Measurements from ENCODE around the gene SCRT2. TPM values are rescaled to one million over a fixed set of nuclear protein-coding genes. Genes with fewer than 3 reads are reported as not detected.
A peak's percentile ranks its signal among the peaks of the same experiment; 100 is the strongest.

Gene SCRT2
- total and polyA plus RNA-seq, 2 of the 8 experiments (the other 6 are each of a cell fraction or from before 2014, with no cell fraction given), result 0.12 to 0.34 TPM

DNA sequence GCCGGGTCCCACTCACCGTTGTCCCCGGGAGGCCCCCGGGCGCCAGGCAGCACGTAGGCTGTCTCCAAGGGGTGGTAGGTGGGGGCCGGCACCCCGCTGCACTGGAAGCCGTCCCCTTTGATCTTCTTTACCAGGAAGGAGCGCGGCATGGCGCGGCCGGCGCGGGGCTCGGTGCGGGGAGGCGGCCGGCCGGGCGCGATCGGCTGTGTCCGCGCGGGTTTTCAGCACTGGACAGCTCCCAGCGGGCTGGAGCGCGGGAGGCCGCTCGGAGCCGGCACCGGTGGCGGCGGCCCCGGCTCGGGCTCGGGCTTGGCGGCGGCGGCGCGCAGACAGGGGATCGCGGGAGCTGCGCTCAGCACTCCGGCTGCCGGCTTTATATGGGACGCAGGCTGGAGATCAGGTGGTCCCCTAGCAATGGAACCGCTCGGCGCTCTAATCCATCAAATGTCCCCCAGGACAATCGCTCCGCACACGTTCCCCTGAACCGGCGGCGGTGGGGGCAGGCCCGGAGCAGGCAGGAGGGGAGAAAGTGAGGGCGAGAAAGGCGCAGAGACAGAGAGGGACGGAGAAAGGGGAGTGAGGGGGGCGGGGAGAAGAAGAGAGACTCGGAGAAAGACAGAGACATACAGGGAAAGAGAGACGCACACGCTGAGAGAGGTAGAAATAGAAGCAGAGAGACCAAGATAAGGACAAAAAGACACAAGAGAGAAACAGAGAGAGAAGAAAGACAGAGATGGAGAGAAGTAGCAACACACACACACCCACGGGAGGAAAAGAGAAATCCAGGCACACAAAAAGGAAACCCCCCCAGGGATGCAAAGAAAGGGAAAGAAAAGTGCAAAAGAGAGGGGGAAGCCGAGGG lies at the start of gene SCRT2 (continued):
- TF ChIP-seq KDM5A (IDR thresholded peaks at IDR 0.05; ENCODE audit: low read length) (no peak), EZH2 (IDR thresholded peaks at IDR 0.05; ENCODE audit: low read depth, low read length, severe bottlenecking) (peak; percentile 56), TCF12 (IDR thresholded peaks at IDR 0.05; ENCODE audit: low read depth, low read length) (0 out of 2 replicates have a peak, but pooled peaks have one; percentile 38), RXRA (IDR thresholded peaks at IDR 0.05; ENCODE audit: insufficient read depth, low read depth, low read length) (no peak), POLR2A (IDR thresholded peaks at IDR 0.05; ENCODE audit: control extremely low read depth in 1 of 2, low read depth in 2 of 2, low read length in 2 of 2) (no peak), ZNF274 (IDR thresholded peaks at IDR 0.05; ENCODE audit: borderline replicate concordance, extremely low read depth, low read length) (no peak), RFX5 (IDR thresholded peaks at IDR 0.05; ENCODE audit: borderline replicate concordance, low read depth, low read length) (no peak), CREB1 (IDR thresholded peaks at IDR 0.05) (no peak), HDAC6 (IDR thresholded peaks at IDR 0.05; ENCODE audit: low read depth, low read length) (no peak), POLR2AphosphoS5 (IDR thresholded peaks at IDR 0.05; ENCODE audit: low read depth, low read length) (no peak), HDAC2 (IDR thresholded peaks at IDR 0.05; ENCODE audit: borderline replicate concordance in 1 of 2, low read depth in 2 of 2, low read length in 2 of 2) (peak; percentile 71 to 81; a peak in 2 of 4 replicates), GTF2F1 (IDR thresholded peaks at IDR 0.05; ENCODE audit: borderline replicate concordance, low read depth, low read length) (no peak), YY1 (IDR thresholded peaks at IDR 0.05; ENCODE audit: low read depth, low read length) (no peak), TAF1 (IDR thresholded peaks at IDR 0.05; ENCODE audit: low read depth, low read length) (no peak), CTBP2 (IDR thresholded peaks at IDR 0.05; ENCODE audit: borderline replicate concordance, insufficient read depth, insufficient read length, low read length) (no peak), CEBPB (IDR thresholded peaks at IDR 0.05; ENCODE audit: low read depth, low read length) (no peak)
- TF ChIP-seq, protein P1, sequence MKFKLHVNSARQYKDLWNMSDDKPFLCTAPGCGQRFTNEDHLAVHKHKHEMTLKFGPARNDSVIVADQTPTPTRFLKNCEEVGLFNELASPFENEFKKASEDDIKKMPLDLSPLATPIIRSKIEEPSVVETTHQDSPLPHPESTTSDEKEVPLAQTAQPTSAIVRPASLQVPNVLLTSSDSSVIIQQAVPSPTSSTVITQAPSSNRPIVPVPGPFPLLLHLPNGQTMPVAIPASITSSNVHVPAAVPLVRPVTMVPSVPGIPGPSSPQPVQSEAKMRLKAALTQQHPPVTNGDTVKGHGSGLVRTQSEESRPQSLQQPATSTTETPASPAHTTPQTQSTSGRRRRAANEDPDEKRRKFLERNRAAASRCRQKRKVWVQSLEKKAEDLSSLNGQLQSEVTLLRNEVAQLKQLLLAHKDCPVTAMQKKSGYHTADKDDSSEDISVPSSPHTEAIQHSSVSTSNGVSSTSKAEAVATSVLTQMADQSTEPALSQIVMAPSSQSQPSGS (IDR thresholded peaks at IDR 0.05; ENCODE audit: low read length), result no peak
- TF ChIP-seq, protein P2, sequence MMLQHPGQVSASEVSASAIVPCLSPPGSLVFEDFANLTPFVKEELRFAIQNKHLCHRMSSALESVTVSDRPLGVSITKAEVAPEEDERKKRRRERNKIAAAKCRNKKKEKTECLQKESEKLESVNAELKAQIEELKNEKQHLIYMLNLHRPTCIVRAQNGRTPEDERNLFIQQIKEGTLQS (IDR thresholded peaks at IDR 0.05; ENCODE audit: insufficient read depth, low read depth, low read length), result no peak
